COLO668 (cell line): Measurements from ENCODE around the gene GARNL3.
A peak's percentile ranks its signal among the peaks of the same experiment; 100 is the strongest.

ENCODE experiments used
- DNase-seq: peaks from one replicate; lab custom pipeline; 2025; ENCODE audit not compliant: unreplicated experiment; lab: John Stamatoyannopoulos, UW

GARNL3 gene

DNA sequence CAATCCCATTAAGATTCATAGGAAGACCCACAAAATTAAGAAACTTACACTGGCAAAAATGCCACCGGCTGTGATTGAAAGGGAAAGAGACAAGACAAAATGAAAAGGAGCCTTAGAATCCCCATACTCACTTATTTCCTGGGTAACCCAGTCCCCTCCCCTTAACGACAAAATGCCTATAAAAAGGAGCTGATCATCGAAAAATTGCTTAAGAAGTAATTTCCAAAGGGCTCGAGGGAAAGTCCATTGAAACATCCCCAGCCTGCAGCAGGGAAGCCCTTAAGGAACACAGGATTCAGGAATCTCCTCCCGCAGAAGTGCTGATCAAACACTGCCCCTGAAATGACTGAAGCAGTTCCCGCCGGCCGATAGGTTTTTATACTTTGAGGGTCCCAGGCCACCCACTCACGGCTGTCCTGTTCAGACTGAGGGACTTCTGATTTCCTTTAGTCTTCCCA is 158.9 kb downstream of the GARNL3 start:
- no peak for DNase-seq

DNA sequence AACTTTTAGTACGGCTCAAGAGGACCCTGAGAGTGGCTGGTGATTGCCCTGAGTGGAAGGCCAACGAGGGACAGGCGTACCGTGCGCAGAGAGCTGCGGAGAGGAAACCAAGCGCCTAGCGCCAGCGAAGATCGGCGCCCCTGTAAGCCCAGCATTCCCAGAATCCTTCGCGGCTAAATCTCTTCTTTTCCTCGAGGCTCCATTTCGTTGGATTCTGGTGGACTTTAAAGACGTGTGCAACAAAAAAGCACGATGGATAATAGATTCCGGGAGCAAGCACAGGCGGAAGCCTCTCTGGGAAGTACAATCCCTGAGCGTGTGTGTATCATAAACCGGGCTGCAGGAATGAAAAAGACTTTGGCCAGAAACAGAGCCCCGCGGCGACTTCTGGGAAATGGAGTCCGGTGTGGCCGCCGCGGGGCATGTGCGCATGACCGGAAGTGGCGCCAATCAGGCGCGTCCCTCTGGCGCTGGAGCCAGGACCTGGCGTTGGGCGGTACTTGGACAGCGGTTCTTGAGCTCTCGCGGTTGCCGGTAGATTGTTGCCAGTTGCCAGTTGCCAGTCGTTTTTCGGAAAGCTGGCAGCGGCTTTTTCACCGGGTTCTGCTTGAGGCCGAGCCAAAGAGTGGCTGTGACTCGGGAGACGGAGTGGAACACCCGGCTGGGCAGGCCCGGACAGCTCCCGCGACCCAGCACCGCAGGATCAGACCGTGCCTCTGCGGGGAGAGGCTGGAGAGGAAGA is 159.5 kb downstream of the GARNL3 start, which contains the start of gene ZNF79:
TSS of gene ZNF79 (plus strand) at position 449 of the 742 bp plus-strand sequence. CDS start 406 bp downstream, outside the sequence.
- DNase-seq: peak; percentile 91

DNA sequence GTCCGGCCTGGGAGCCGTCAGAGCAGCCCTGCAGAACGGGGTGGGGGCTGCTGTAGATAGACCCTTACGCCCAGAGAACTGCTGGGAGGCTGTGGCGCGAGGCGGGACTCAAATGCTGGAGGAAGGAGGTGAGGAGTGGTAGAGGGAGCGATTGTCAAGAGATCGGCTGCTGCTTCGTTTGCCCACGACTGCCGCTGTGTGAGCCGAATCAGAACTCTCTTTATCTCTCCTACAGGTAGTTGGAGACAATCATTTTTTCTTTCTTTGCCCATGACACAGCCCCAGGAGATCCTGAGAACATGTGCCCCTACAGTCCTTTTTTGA is 160.1 kb downstream of the GARNL3 start:
- DNase-seq: no peak

DNA sequence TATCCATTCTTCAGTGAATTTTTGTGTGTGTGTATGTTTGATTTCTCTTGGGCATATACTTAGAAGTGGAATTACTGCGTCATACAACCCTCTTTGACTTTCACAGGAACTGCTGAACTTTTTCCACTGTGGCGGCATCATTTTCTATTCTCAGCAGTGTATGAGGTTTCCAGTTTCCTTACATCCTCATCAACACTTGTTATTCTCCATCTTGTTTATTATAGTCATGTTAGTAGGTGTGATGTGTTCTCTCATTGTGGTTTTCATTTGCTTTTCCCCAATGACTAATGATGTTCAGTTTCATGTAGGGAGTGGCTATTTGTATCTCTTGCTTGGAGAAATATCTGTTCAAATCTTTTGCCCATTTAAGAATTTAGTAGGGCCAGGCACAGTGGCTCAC is 162.2 kb downstream of the GARNL3 start:
- DNase-seq: no peak

DNA sequence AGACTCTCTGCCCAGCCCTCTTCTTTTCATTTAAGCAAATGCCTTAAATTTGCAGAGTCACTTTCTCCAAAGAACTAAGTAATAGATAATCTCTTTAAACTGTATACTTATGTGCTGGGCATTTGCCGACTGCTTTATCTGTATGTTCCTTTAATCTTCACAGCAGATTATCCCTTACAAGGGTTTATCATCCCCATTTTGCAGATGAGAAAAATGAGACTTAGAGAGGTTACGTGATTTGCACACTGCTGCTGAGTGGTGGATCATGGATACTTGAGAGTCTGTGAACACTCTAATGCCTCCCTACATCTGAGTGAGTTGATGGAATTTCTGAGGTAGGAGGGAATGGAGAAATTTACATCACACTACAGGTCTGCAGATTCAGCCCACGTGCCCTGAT is 163.8 kb downstream of the GARNL3 start:
- no peak for DNase-seq

DNA sequence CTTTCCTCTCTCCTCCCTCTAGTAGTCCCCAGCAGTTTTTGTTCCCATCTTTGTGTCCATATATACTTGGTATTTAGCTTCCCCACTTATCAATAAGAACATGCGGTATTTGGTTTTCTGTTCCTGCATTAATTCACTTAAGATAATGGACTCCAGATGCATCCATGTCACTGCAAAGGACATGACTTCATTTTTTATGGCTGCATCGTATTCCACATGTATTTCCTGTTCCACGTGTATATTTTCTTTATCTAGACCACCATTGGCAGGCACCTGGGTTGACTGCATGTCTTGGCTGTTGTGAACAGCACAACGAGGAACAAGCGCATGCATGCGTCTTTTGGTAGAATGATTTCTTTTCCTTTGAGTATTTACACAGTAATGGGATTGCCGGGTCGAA is 165.8 kb downstream of the GARNL3 start:
- DNase-seq: no peak

DNA sequence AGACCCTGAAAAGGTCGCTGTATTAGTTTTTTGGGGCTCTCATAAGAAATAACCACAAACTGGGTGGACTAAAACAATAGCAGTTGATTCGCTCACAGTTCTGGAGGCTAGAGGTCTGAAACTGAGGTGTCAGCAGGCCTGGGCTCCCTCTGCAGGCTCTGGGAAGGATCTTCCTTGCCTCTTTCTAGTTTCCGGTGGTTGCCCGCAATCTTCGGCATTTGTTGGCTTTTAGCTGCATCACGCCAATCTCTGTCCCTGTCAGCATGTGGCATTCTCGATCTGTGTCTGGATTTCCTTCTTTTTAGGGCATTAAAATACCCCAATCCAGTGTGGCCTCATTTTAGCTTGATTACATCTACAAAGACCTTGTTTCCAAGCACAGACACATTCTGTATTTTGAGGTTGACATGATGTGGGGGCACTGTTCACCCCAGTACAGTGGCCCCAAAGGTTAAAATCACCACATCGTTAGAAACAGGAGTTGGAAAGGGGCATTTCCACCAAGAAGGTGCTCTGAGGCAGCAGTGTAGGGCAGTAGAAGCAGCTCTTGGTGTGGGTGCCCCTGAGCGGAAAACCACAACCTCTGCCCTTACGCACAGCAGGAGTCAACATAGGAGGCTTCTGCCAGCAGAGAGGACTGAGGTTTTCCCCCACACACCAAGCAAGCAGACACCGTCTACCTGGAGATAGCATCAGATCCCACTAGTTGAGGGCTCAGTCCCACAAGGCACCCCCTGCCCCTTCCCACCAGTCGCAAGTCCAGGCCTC is 173.1 kb downstream of the GARNL3 start:
- DNase-seq: no peak

DNA sequence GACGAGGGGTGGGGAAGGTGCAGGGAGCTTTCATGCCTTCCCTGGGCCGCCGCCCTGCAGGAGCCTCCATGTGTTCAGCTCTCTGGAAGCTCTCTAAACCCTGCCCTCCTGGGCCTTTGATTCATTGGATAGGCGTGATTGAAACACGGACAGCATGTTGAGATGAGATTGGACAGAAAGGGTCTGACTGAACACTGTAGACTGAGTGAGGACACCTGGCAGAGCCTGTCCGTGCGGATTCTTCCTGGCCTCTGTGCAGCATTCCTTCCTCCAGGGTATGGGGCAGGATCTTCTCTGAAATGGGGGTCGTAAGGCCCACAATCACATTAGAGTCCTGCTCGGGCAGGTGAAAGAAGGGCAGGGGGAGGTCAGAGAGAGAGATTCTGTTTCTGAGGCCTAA is 173.8 kb downstream of the GARNL3 start:
- DNase-seq: no peak
